ENCODE results near the gene CMPK2. TPM values are rescaled to one million over a fixed set of nuclear protein-coding genes. Genes with fewer than 3 reads are reported as not detected.

The CMPK2 gene
- total RNA-seq, 4 donors from 2014 or later = 3.1 to 7.8 (median 5.4) TPM

Other genes with a start within 250 kb of the CMPK2 start
- gene RSAD2, start 11.9 kb upstream of the CMPK2 start, total RNA-seq = 1 to 10 TPM; 1.8 to 7.0 (median 5.7) TPM
- 10 to 100 TPM in 1 of 4 donors, 1 to 10 TPM in 3; 7.2 to 12.9 (median 8.8) TPM for gene RNF144A, start 51.5 kb upstream of the CMPK2 start, total RNA-seq

All from gastroesophageal sphincter (tissue), 4 donors.